Astrocyte of the spinal cord (primary cell): ENCODE data around the gene PIP4K2A.

Experiments used
- DNase-seq: peaks from one replicate; pipeline ENCODE4 v3.0.0; 2011; ENCODE audit warnings: low read depth, low spot score
- H3K4me3 ChIP-seq: 2 replicates; pipeline ENCODE4 v1.5.1; 2011; ENCODE audit warnings: low read depth, mild to moderate bottlenecking, low read length, moderate library complexity
- CTCF ChIP-seq: IDR thresholded peaks from 2 replicates; pipeline ENCODE4 v1.5.1; 2012; ENCODE audit warnings: low read depth, mild to moderate bottlenecking, low read length, inconsistent platforms
- in situ Hi-C: cut with HindIII; loops from 2 replicates; pipeline ENCODE4 v1.10.0; 2017; ENCODE audit warnings: low sequenced_read_pairs

PIP4K2A gene

GRCh38 chr10:22629126-22629525, 85.3 kb downstream of the PIP4K2A start:
- TF ChIP-seq CTCF, result no peak
- in situ Hi-C loops, result no loop called here
- DNase-seq, result no peak
- no peak overlapping the region for H3K4me3 ChIP-seq

DNA sequence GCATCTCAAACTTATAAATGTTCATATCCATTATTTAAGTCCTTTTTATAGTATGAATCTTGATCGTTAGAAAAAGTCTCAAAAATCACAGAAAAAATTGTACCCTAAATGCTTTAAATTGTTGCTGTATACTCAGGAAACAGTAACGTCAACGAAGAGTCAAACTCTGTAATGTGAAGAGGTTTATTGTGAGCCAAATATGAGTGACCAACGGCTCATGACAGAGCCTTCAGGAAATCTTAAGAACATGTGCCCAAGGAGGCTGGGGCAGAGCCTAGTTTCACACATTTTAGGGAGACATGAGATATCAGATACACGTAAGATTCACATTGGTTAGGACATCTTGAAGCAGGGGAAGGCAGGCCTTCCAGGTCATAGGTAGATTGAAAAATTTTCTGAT, 86.1 kb downstream of the PIP4K2A start:
- no peak for TF ChIP-seq CTCF
- in situ Hi-C loops, result no loop called here
- no peak for DNase-seq
- no peak overlapping the region for H3K4me3 ChIP-seq

GRCh38 chr10:22626784-22627183, 87.6 kb downstream of the PIP4K2A start:
- TF ChIP-seq CTCF, result no peak
- in situ Hi-C loops, result no loop called here
- H3K4me3 ChIP-seq, result no peak overlapping the region
- DNase-seq, result no peak

- no peak overlapping the region for H3K4me3 ChIP-seq
- in situ Hi-C loops, result no loop called here
- DNase-seq, result no peak
- TF ChIP-seq CTCF, result no peak
Measured at GRCh38 chr10:22625516-22626290, 88.7 kb downstream of the PIP4K2A start.

DNA sequence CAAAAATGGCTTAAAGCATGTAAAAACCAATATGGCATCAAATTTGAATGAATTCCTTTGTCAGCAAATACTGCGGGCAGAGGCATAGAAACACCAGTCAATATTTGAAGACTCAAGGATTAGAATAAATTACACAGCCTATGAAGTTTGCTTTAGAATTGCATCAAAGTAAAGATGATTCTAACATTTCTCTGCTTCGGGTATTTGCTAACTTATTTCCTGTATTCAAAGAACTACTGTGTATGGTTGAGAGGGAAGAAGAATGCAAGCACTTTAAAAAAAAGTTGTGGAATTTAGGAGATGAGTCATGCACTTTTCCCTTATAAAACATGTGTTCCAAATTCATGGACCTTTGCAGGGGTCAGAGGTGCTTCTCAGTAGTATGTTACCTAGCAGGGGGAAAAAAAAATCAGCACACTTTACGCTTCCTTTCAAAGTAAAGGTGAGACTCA, 90.1 kb downstream of the PIP4K2A start:
- peak; percentile 78 for DNase-seq
- no peak overlapping the region for H3K4me3 ChIP-seq
- in situ Hi-C loops, result no loop called here
- no peak for TF ChIP-seq CTCF

- H3K4me3 ChIP-seq, result no peak overlapping the region
- no peak for TF ChIP-seq CTCF
- DNase-seq, result no peak
- in situ Hi-C loops, result no loop called here
Measured at GRCh38 chr10:22623633-22624253, 90.6 kb downstream of the PIP4K2A start.
